Dendritic cell treated with granulocyte-macrophage colony-stimulating factor and Interleukin-4, amounts not matched to agents 40 ng/mL and 50 ng/mL, for 4 days (primary cell): ENCODE data around the gene ANKRD62.
"Not testable (repeated sequence)": the region's sequence is repeated elsewhere in the genome, so short reads cannot be mapped to it uniquely, and the experiment has no call there.

ENCODE experiments used
- H3K27ac Mint-ChIP-seq: one replicate; pipeline ENCODE4 v1.8.0; 2022; ENCODE audit warnings: mild to moderate bottlenecking, mixed read lengths
- H3K27me3 Mint-ChIP-seq: one replicate; pipeline ENCODE4 v1.8.0; 2022; ENCODE audit warnings: mild to moderate bottlenecking, mixed read lengths
- H3K36me3 Mint-ChIP-seq: one replicate; pipeline ENCODE4 v1.8.0; 2022; ENCODE audit warnings: low read depth, mixed read lengths
- H3K4me1 Mint-ChIP-seq: one replicate; pipeline ENCODE4 v1.8.0; 2022; ENCODE audit warnings: low read depth, mixed read lengths
- H3K4me3 Mint-ChIP-seq: one replicate; pipeline ENCODE4 v1.8.0; 2022; ENCODE audit warnings: mild to moderate bottlenecking, moderate library complexity, mixed read lengths
- H3K9me3 Mint-ChIP-seq: one replicate; pipeline ENCODE4 v1.8.0; 2022; ENCODE audit warnings: mixed read lengths
- intact Hi-C: fragments of 100-400 bp; cut with micrococcal nuclease; formaldehyde crosslinking; loops from one replicate; pipeline ENCODE4 v1.15.0; 2022

Gene ANKRD62

GRCh38 chr18:12076424-12077140, 17.1 kb upstream of the ANKRD62 start:
- no peaks in the 10 kb centered on the region for H3K9me3 Mint-ChIP-seq
- no peak overlapping the region for H3K27ac Mint-ChIP-seq
- intact Hi-C loops: no loop called here
- H3K36me3 Mint-ChIP-seq: no peaks in the 10 kb centered on the region
- H3K4me1 Mint-ChIP-seq: peaks cover 4% of the 10 kb centered on the region
- H3K4me3 Mint-ChIP-seq: peak overlapping the region; percentile 42
- H3K27me3 Mint-ChIP-seq: peaks cover 19% of the 10 kb centered on the region

GRCh38 chr18:12077994-12078393, 15.6 kb upstream of the ANKRD62 start:
- H3K27me3 Mint-ChIP-seq: peaks cover 23% of the 10 kb centered on the region
- H3K4me3 Mint-ChIP-seq, intact Hi-C loops, H3K4me1 Mint-ChIP-seq, H3K36me3 Mint-ChIP-seq, H3K27ac Mint-ChIP-seq, H3K9me3 Mint-ChIP-seq: not testable (repeated sequence)

- H3K36me3 Mint-ChIP-seq: no peaks in the 10 kb centered on the region
- no peak overlapping the region for H3K27ac Mint-ChIP-seq
- peaks cover 28% of the 10 kb centered on the region for H3K27me3 Mint-ChIP-seq
- no peaks in the 10 kb centered on the region for H3K4me1 Mint-ChIP-seq
- H3K9me3 Mint-ChIP-seq: no peaks in the 10 kb centered on the region
- no peak overlapping the region for H3K4me3 Mint-ChIP-seq
- intact Hi-C loops: no loop called here
Measured at GRCh38 chr18:12079491-12080237, 14.0 kb upstream of the ANKRD62 start.

GRCh38 chr18:12085136-12085535, 8.5 kb upstream of the ANKRD62 start:
- Mint-ChIP-seq H3K27me3 (peaks cover 12% of the 10 kb centered on the region), H3K4me1 (no peaks in the 10 kb centered on the region), H3K9me3 (no peaks in the 10 kb centered on the region), H3K36me3 (no peaks in the 10 kb centered on the region), H3K4me3 (no peak overlapping the region), H3K27ac (no peak overlapping the region)
- intact Hi-C loops: no loop called here

GRCh38 chr18:12085786-12086185, 7.9 kb upstream of the ANKRD62 start:
- Mint-ChIP-seq H3K9me3 (no peaks in the 10 kb centered on the region), H3K27me3 (peaks cover 12% of the 10 kb centered on the region), H3K4me1 (no peaks in the 10 kb centered on the region), H3K36me3 (no peaks in the 10 kb centered on the region), H3K27ac (no peak overlapping the region), H3K4me3 (no peak overlapping the region)
- intact Hi-C loops: no loop called here

GRCh38 chr18:12086249-12086648, 7.4 kb upstream of the ANKRD62 start:
- Mint-ChIP-seq H3K27me3 (peaks cover 12% of the 10 kb centered on the region), H3K4me1 (no peaks in the 10 kb centered on the region), H3K9me3 (no peaks in the 10 kb centered on the region), H3K27ac (no peak overlapping the region), H3K36me3 (no peaks in the 10 kb centered on the region), H3K4me3 (no peak overlapping the region)
- intact Hi-C loops: no loop called here

GRCh38 chr18:12086677-12087470, 6.8 kb upstream of the ANKRD62 start:
- no peaks in the 10 kb centered on the region for H3K4me1 Mint-ChIP-seq

GRCh38 chr18:12087471-12088025, 6.1 kb upstream of the ANKRD62 start:
- no peaks in the 10 kb centered on the region for H3K4me1 Mint-ChIP-seq
- no peaks in the 10 kb centered on the region for H3K36me3 Mint-ChIP-seq
- H3K27ac Mint-ChIP-seq: peak overlapping the region; percentile 42
- H3K4me3 Mint-ChIP-seq: no peak overlapping the region
- intact Hi-C loops: no loop called here
- peaks cover 10% of the 10 kb centered on the region for H3K27me3 Mint-ChIP-seq
- no peaks in the 10 kb centered on the region for H3K9me3 Mint-ChIP-seq

More at GRCh38 chr18:12086677-12087470, 6.8 kb upstream of the ANKRD62 start:
- H3K4me3 Mint-ChIP-seq: no peak overlapping the region
- H3K9me3 Mint-ChIP-seq: no peaks in the 10 kb centered on the region
- peaks cover 14% of the 10 kb centered on the region for H3K27me3 Mint-ChIP-seq
- H3K36me3 Mint-ChIP-seq: no peaks in the 10 kb centered on the region
- peak overlapping the region; percentile 42 for H3K27ac Mint-ChIP-seq
- intact Hi-C loops: no loop called here

- intact Hi-C loops: no loop called here
- Mint-ChIP-seq H3K27ac (peak overlapping the region; percentile 42), H3K27me3 (peaks cover 10% of the 10 kb centered on the region), H3K4me1 (no peaks in the 10 kb centered on the region), H3K36me3 (no peaks in the 10 kb centered on the region), H3K4me3 (no peak overlapping the region), H3K9me3 (no peaks in the 10 kb centered on the region)
Measured at GRCh38 chr18:12088096-12088495, 5.5 kb upstream of the ANKRD62 start.

- Mint-ChIP-seq H3K4me3 (no peak overlapping the region), H3K4me1 (no peaks in the 10 kb centered on the region), H3K9me3 (peaks cover 4% of the 10 kb centered on the region), H3K36me3 (no peaks in the 10 kb centered on the region), H3K27me3 (peaks cover 5% of the 10 kb centered on the region), H3K27ac (peak overlapping the region; percentile 42)
- intact Hi-C loops: no loop called here
Measured at GRCh38 chr18:12088731-12089375, 4.8 kb upstream of the ANKRD62 start.

GRCh38 chr18:12091538-12092141, 2.0 kb upstream of the ANKRD62 start:
- Mint-ChIP-seq H3K4me1 (no peaks in the 10 kb centered on the region), H3K4me3 (no peak overlapping the region)
- intact Hi-C loops: loop anchor here (5.0 kb wide), 1 partner anchor 146 kb away; no protein-coding TSS in a partner anchor

GRCh38 chr18:12092398-12093229, 1.0 kb upstream of the ANKRD62 start:
- Mint-ChIP-seq H3K4me3 (no peak overlapping the region), H3K27me3 (peaks cover 4% of the 10 kb centered on the region), H3K4me1 (no peaks in the 10 kb centered on the region), H3K9me3 (peaks cover 7% of the 10 kb centered on the region), H3K36me3 (no peaks in the 10 kb centered on the region), H3K27ac (no peak overlapping the region)
- intact Hi-C loops: loop anchor here (5.0 kb wide), 1 partner anchor 145 kb away; no protein-coding TSS in a partner anchor

More at GRCh38 chr18:12091538-12092141, 2.0 kb upstream of the ANKRD62 start:
- no peaks in the 10 kb centered on the region for H3K36me3 Mint-ChIP-seq
- peaks cover 7% of the 10 kb centered on the region for H3K9me3 Mint-ChIP-seq
- H3K27ac Mint-ChIP-seq: no peak overlapping the region
- H3K27me3 Mint-ChIP-seq: peaks cover 4% of the 10 kb centered on the region
